ENCODE results near the gene U2SURP.

DNA sequence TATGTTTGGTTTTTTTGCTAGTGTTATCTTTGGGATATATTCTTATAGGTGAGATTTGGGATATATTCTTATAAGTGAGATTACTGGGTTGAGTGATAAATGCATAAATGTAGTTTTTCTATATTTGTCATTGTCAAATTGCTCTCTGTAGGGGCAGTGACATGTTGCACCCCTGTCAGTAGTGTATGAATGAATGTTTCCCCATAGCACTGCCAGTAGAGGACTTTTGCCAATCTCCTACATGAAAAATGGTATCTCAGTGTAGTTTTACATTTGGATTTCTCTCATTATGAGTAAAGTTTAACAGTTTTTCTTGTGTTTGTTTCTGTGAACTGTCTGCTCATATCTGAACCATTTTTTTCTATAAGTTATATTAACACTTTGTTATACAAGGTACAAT lies 13.6 kb downstream of the U2SURP start:
- TF ChIP-seq CTCF (IDR thresholded peaks at IDR 0.05; ENCODE audit: low read depth, low read length, missing input control) (no peak), RAD21 (IDR thresholded peaks at IDR 0.05) (no peak), EGR1 (IDR thresholded peaks at IDR 0.05; ENCODE audit: low read depth in 2 of 2) (no peak), SP1 (IDR thresholded peaks at IDR 0.05) (no peak), YY1 (IDR thresholded peaks at IDR 0.05) (no peak), TAF1 (conservative IDR thresholded peaks at IDR 0.05) (no peak), JUND (IDR thresholded peaks at IDR 0.05) (no peak)
- TF ChIP-seq, protein P1, sequence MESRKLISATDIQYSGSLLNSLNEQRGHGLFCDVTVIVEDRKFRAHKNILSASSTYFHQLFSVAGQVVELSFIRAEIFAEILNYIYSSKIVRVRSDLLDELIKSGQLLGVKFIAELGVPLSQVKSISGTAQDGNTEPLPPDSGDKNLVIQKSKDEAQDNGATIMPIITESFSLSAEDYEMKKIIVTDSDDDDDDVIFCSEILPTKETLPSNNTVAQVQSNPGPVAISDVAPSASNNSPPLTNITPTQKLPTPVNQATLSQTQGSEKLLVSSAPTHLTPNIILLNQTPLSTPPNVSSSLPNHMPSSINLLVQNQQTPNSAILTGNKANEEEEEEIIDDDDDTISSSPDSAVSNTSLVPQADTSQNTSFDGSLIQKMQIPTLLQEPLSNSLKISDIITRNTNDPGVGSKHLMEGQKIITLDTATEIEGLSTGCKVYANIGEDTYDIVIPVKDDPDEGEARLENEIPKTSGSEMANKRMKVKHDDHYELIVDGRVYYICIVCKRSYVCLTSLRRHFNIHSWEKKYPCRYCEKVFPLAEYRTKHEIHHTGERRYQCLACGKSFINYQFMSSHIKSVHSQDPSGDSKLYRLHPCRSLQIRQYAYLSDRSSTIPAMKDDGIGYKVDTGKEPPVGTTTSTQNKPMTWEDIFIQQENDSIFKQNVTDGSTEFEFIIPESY (IDR thresholded peaks at IDR 0.05), result no peak

All from liver (tissue), 3 donors.